Suprapubic skin (tissue), 4 donors: Measurements from ENCODE around the gene CLASP1. TPM values are rescaled to one million over a fixed set of nuclear protein-coding genes. Genes with fewer than 3 reads are reported as not detected.
"Not testable (repeated sequence)": the region's sequence is repeated elsewhere in the genome, so short reads cannot be mapped to it uniquely, and the experiment has no call there.

Experiments
- DNase-seq, 2 donors: peaks; one replicate each; pipeline ENCODE4 v3.0.0-alpha.2; 2019; ENCODE audit warnings: low spot score in 2 of 2
- H3K27ac ChIP-seq: fragments of 200-600 bp; sonication (generic); one replicate; pipeline ENCODE4 v1.5.1; 2019
- H3K27me3 ChIP-seq: fragments of 200-600 bp; sonication (generic); one replicate; pipeline ENCODE4 v1.5.1; 2019
- H3K36me3 ChIP-seq: fragments of 200-600 bp; sonication (generic); one replicate; pipeline ENCODE4 v1.5.1; 2019
- H3K4me1 ChIP-seq: fragments of 200-600 bp; sonication (generic); one replicate; pipeline ENCODE4 v1.5.1; 2019
- H3K4me3 ChIP-seq: fragments of 200-600 bp; sonication (generic); one replicate; pipeline ENCODE4 v1.5.1; 2019; ENCODE audit warnings: mild to moderate bottlenecking
- H3K9me3 ChIP-seq: fragments of 200-600 bp; sonication (generic); one replicate; pipeline ENCODE4 v1.5.1; 2019
- CTCF ChIP-seq, 2 donors: fragments of 200-600 bp in 1 of 2; fragments of 450-650 bp in 1 of 2; sonication (generic) in 1 of 2; IDR thresholded peaks; one replicate each; pipeline ENCODE4 v1.5.1; 2016 to 2019; ENCODE audit warnings: antibody characterized with exemption in 2 of 2, mild to moderate bottlenecking in 1 of 2, moderate library complexity in 1 of 2
- EP300 ChIP-seq: sonication (generic); formaldehyde crosslinking; IDR thresholded peaks from one replicate; pipeline ENCODE4 v1.6.1; 2017; ENCODE audit warnings: antibody characterized with exemption
- POLR2A ChIP-seq, 2 donors: fragments of 450-650 bp; IDR thresholded peaks; one replicate each; pipeline ENCODE4 v1.6.1; 2017; ENCODE audit warnings: antibody characterized with exemption in 2 of 2, mild to moderate bottlenecking in 2 of 2, moderate library complexity in 2 of 2
- POLR2AphosphoS5 ChIP-seq, 3 donors: sonication (generic); formaldehyde crosslinking; IDR thresholded peaks; one replicate each; pipeline ENCODE4 v1.6.1; 2017; ENCODE audit warnings: antibody characterized with exemption in 3 of 3
- whole genome bisulfite sequencing: methylation state at CpG from one replicate; pipeline ENCODE4 v1.1.5; 2018; 5-methylcytosine and 5-hydroxymethylcytosine counted together
- total RNA-seq, 4 donors: library from RNA; depleted of rRNA; stranded (reverse); fragments of >200 nt; gene quantifications; one replicate each; pipeline ENCODE4 v1.1.0, GENCODE V29; 2016

CLASP1 gene
- total RNA-seq, 4 donors from 2014 or later: 53.3 to 99.5 (median 67.6) TPM

- TF ChIP-seq POLR2A (IDR thresholded peaks at IDR 0.05): no peak
- no peak for TF ChIP-seq EP300
- H3K4me3 ChIP-seq: no peak overlapping the region
- no peaks in the 10 kb centered on the region for H3K27me3 ChIP-seq
- peaks cover 13% of the 10 kb centered on the region for H3K9me3 ChIP-seq
- no peaks in the 10 kb centered on the region for H3K36me3 ChIP-seq
- DNase-seq: no peak
- H3K4me1 ChIP-seq: peaks cover 5% of the 10 kb centered on the region
- no peak overlapping the region for H3K27ac ChIP-seq
- WGBS: 84% methylated on average over 19 of the region's 19 CpGs
Observed at GRCh38 chr2:121686218-121686617, 37.0 kb upstream of the CLASP1 start.

- no peak for DNase-seq
- TF ChIP-seq EP300 (no peak), POLR2A (IDR thresholded peaks at IDR 0.05) (no peak), CTCF (IDR thresholded peaks at IDR 0.05) (no peak), POLR2AphosphoS5 (IDR thresholded peaks at IDR 0.05) (no peak)
Observed at GRCh38 chr2:121682396-121683298, 33.4 kb upstream of the CLASP1 start.

GRCh38 chr2:121677855-121678254 lies 28.6 kb upstream of the CLASP1 start:
- H3K27me3 ChIP-seq: no peaks in the 10 kb centered on the region
- no peak for DNase-seq
- no peaks in the 10 kb centered on the region for H3K36me3 ChIP-seq
- no peak overlapping the region for H3K4me3 ChIP-seq
- H3K27ac ChIP-seq: no peak overlapping the region
- no peak for TF ChIP-seq POLR2A (IDR thresholded peaks at IDR 0.05)
- no peak for TF ChIP-seq CTCF (IDR thresholded peaks at IDR 0.05)
- no peak for TF ChIP-seq POLR2AphosphoS5 (IDR thresholded peaks at IDR 0.05)
- no peak for TF ChIP-seq EP300
- H3K4me1 ChIP-seq: no peaks in the 10 kb centered on the region
- H3K9me3 ChIP-seq: peaks cover 22% of the 10 kb centered on the region

More at GRCh38 chr2:121682396-121683298, 33.4 kb upstream of the CLASP1 start:
- Histone ChIP-seq H3K27ac (no peak overlapping the region), H3K4me3 (no peak overlapping the region), H3K36me3 (no peaks in the 10 kb centered on the region), H3K27me3 (no peaks in the 10 kb centered on the region), H3K9me3 (peaks cover 17% of the 10 kb centered on the region), H3K4me1 (no peaks in the 10 kb centered on the region)
- 96% methylated on average over 17 of the region's 17 CpGs for WGBS

GRCh38 chr2:121671621-121672020 lies 22.4 kb upstream of the CLASP1 start:
- not testable (repeated sequence) for DNase-seq, H3K36me3 ChIP-seq, H3K4me3 ChIP-seq, H3K27me3 ChIP-seq, H3K27ac ChIP-seq, H3K4me1 ChIP-seq
- peaks cover 17% of the 10 kb centered on the region for H3K9me3 ChIP-seq
- 93% methylated on average over 1 of the region's 1 CpG for WGBS

- Histone ChIP-seq H3K9me3 (peaks cover 12% of the 10 kb centered on the region), H3K27me3 (no peaks in the 10 kb centered on the region), H3K36me3 (no peaks in the 10 kb centered on the region), H3K4me3 (no peak overlapping the region), H3K27ac (no peak overlapping the region), H3K4me1 (peaks cover 9% of the 10 kb centered on the region)
- no peak for DNase-seq
- TF ChIP-seq EP300: no peak
- no peak for TF ChIP-seq CTCF (IDR thresholded peaks at IDR 0.05)
- no peak for TF ChIP-seq POLR2A (IDR thresholded peaks at IDR 0.05)
- no peak for TF ChIP-seq POLR2AphosphoS5 (IDR thresholded peaks at IDR 0.05)
Observed at GRCh38 chr2:121670181-121670580, 20.9 kb upstream of the CLASP1 start.

- Histone ChIP-seq H3K27me3 (no peaks in the 10 kb centered on the region), H3K36me3 (no peaks in the 10 kb centered on the region), H3K4me3 (no peak overlapping the region), H3K4me1 (peaks cover 14% of the 10 kb centered on the region), H3K27ac (no peak overlapping the region), H3K9me3 (peaks cover 7% of the 10 kb centered on the region)
- no peak for TF ChIP-seq CTCF (IDR thresholded peaks at IDR 0.05)
- WGBS: 100% methylated on average over 1 of the region's 1 CpG
- DNase-seq: no peak
Observed at GRCh38 chr2:121667618-121668017, 18.4 kb upstream of the CLASP1 start.
